HG02981 (cell line): ENCODE data around the gene SLC16A9.
A peak's percentile ranks its signal among the peaks of the same experiment; 100 is the strongest.

Experiments used
- ATAC-seq: cut with Tn5 transposase; IDR thresholded peaks from one replicate; pipeline ENCODE4 v1.9.1; 2021; ENCODE audit warnings: mild to moderate bottlenecking, moderate library complexity; ENCODE audit not compliant: unreplicated experiment

Gene SLC16A9

GRCh38 chr10:59719374-59719773 is 9.7 kb upstream of the SLC16A9 start:
- ATAC-seq, result no peak

GRCh38 chr10:59718257-59718656 is 8.6 kb upstream of the SLC16A9 start:
- ATAC-seq, result no peak

GRCh38 chr10:59713196-59713821 is 3.7 kb upstream of the SLC16A9 start:
- no peak for ATAC-seq

GRCh38 chr10:59711871-59712494 is 2.3 kb upstream of the SLC16A9 start:
- ATAC-seq, result no peak

GRCh38 chr10:59708816-59709394 is 745 bp downstream of the SLC16A9 start:
- peak; percentile 32 for ATAC-seq

GRCh38 chr10:59706851-59707797 is 2.5 kb downstream of the SLC16A9 start:
- ATAC-seq, result no peak

GRCh38 chr10:59705931-59706330 is 3.7 kb downstream of the SLC16A9 start:
- no peak for ATAC-seq

- ATAC-seq, result no peak
Measured at GRCh38 chr10:59704630-59705029, 5.0 kb downstream of the SLC16A9 start.

GRCh38 chr10:59702347-59702746 is 7.3 kb downstream of the SLC16A9 start:
- no peak for ATAC-seq

- no peak for ATAC-seq
Measured at GRCh38 chr10:59700709-59701108, 8.9 kb downstream of the SLC16A9 start.

- ATAC-seq, result no peak
Measured at GRCh38 chr10:59698326-59698725, 11.3 kb downstream of the SLC16A9 start.

GRCh38 chr10:59695637-59696036 is 14.0 kb downstream of the SLC16A9 start:
- no peak for ATAC-seq

- ATAC-seq, result no peak
Measured at GRCh38 chr10:59694936-59695335, 14.7 kb downstream of the SLC16A9 start.

GRCh38 chr10:59692113-59692512 is 17.5 kb downstream of the SLC16A9 start:
- no peak for ATAC-seq

GRCh38 chr10:59688921-59689351 is 20.7 kb downstream of the SLC16A9 start:
- ATAC-seq, result peak; percentile 61

- no peak for ATAC-seq
Measured at GRCh38 chr10:59687657-59688056, 22.0 kb downstream of the SLC16A9 start.

- no peak for ATAC-seq
Measured at GRCh38 chr10:59684006-59684405, 25.6 kb downstream of the SLC16A9 start.

- ATAC-seq, result no peak
Measured at GRCh38 chr10:59682986-59683937, 26.4 kb downstream of the SLC16A9 start.

- ATAC-seq, result no peak
Measured at GRCh38 chr10:59680199-59680598, 29.5 kb downstream of the SLC16A9 start.

GRCh38 chr10:59678884-59679301 is 30.8 kb downstream of the SLC16A9 start:
- peak; percentile 78 for ATAC-seq
